OCI-LY1 (cell line): ENCODE data around the gene PRKCA.

Experiments
- H2AFZ ChIP-seq: fragments of 200-600 bp; sonication (generic), shearing (Covaris generic); 2 replicates; pipeline ENCODE4 v1.6.0; 2014; ENCODE audit warnings: antibody characterized with exemption, mild to moderate bottlenecking, low read length
- H3F3A ChIP-seq: fragments of 200-600 bp; sonication (generic), shearing (Covaris generic); 2 replicates; pipeline ENCODE4 v1.6.0; 2014; ENCODE audit warnings: mild to moderate bottlenecking, antibody characterized with exemption, low read length, moderate library complexity; ENCODE audit not compliant: insufficient read depth
- H3K27ac ChIP-seq: fragments of 200-600 bp; sonication (generic); 2 replicates; pipeline ENCODE4 v1.5.1; 2014; ENCODE audit warnings: low read length, mixed run types, mild to moderate bottlenecking, low read depth; ENCODE audit not compliant: poor library complexity, severe bottlenecking
- H3K27me3 ChIP-seq: fragments of 200-600 bp; sonication (generic); 2 replicates; pipeline ENCODE4 v1.6.0; 2014; ENCODE audit warnings: antibody characterized with exemption, mild to moderate bottlenecking, low read length, moderate library complexity; ENCODE audit not compliant: insufficient read depth
- H3K36me3 ChIP-seq: fragments of 200-600 bp; sonication (generic); 2 replicates; pipeline ENCODE4 v1.6.1; 2014; ENCODE audit warnings: mild to moderate bottlenecking, antibody characterized with exemption, low read length, moderate library complexity, mixed read lengths; ENCODE audit not compliant: insufficient read depth
- H3K4me1 ChIP-seq: fragments of 200-600 bp; sonication (generic); 2 replicates; pipeline ENCODE4 v1.5.1; 2014; ENCODE audit warnings: mild to moderate bottlenecking, low read length, moderate library complexity; ENCODE audit not compliant: insufficient read depth, severe bottlenecking
- H3K4me2 ChIP-seq: fragments of 200-600 bp; sonication (generic), shearing (Covaris generic); 2 replicates; pipeline ENCODE4 v1.6.1; 2014; ENCODE audit warnings: low read length
- H3K4me3 ChIP-seq: fragments of 200-600 bp; sonication (generic); 2 replicates; pipeline ENCODE4 v1.5.1; 2014; ENCODE audit warnings: low read length, low read depth, mild to moderate bottlenecking, mixed read lengths; ENCODE audit not compliant: poor library complexity, severe bottlenecking
- H3K79me2 ChIP-seq: fragments of 200-600 bp; shearing (Covaris generic); 2 replicates; pipeline ENCODE4 v1.6.1; 2016; ENCODE audit warnings: mixed run types, low read length, mixed read lengths; ENCODE audit not compliant: insufficient read depth
- H3K9ac ChIP-seq: fragments of 200-600 bp; sonication (generic), shearing (Covaris generic); 2 replicates; pipeline ENCODE4 v1.6.1; 2014; ENCODE audit warnings: mild to moderate bottlenecking, low read length, mixed read lengths
- H3K9me2 ChIP-seq: fragments of 200-600 bp; sonication (generic), shearing (Covaris generic); 2 replicates; pipeline ENCODE4 v1.6.1; 2014; ENCODE audit warnings: low read depth, mild to moderate bottlenecking, low read length, mixed read lengths
- H3K9me3 ChIP-seq: fragments of 200-600 bp; shearing (Covaris generic); 2 replicates; pipeline ENCODE4 v1.6.1; 2014; ENCODE audit warnings: low read length, mixed read lengths
- H4K20me1 ChIP-seq: fragments of 200-600 bp; sonication (generic), shearing (Covaris generic); 2 replicates; pipeline ENCODE4 v1.6.0; 2016; ENCODE audit warnings: mild to moderate bottlenecking, low read length; ENCODE audit not compliant: insufficient read depth
- CTCF ChIP-seq: fragments of 200-600 bp; sonication (generic), shearing (Covaris generic); IDR thresholded peaks from 2 replicates; pipeline ENCODE4 v1.5.1; 2017; ENCODE audit warnings: mild to moderate bottlenecking, antibody characterized with exemption, low read length, moderate library complexity, mixed read lengths
- EZH2 ChIP-seq: fragments of 200-600 bp; sonication (generic), shearing (Covaris generic); IDR thresholded peaks from 2 replicates; pipeline ENCODE4 v1.8.0; 2017; ENCODE audit warnings: borderline replicate concordance, mixed run types, mild to moderate bottlenecking, antibody characterized with exemption, low read length, moderate library complexity, mixed read lengths

PRKCA gene

GRCh38 chr17:66579556-66579955 is 277.1 kb downstream of the PRKCA start:
- Histone ChIP-seq H2AFZ (no peak overlapping the region), H3K36me3 (no peaks in the 10 kb centered on the region), H3K9ac (no peak overlapping the region), H3K4me1 (peaks cover 27% of the 10 kb centered on the region), H3F3A (no peaks in the 10 kb centered on the region), H3K4me2 (no peak overlapping the region), H4K20me1 (no peaks in the 10 kb centered on the region), H3K9me2 (no peaks in the 10 kb centered on the region), H3K9me3 (0 out of 2 replicates have a peak, but pooled peaks cover 2% of the 10 kb centered on the region), H3K27me3 (no peaks in the 10 kb centered on the region), H3K4me3 (no peak overlapping the region), H3K27ac (no peak overlapping the region), H3K79me2 (no peaks in the 10 kb centered on the region)
- TF ChIP-seq EZH2 (no peak), CTCF (no peak)

- Histone ChIP-seq H3F3A (no peaks in the 10 kb centered on the region), H3K27ac (no peak overlapping the region), H3K9me3 (0 out of 2 replicates have a peak, but pooled peaks cover 2% of the 10 kb centered on the region), H2AFZ (no peak overlapping the region), H3K36me3 (no peaks in the 10 kb centered on the region), H3K79me2 (no peaks in the 10 kb centered on the region), H3K9ac (no peak overlapping the region), H3K4me3 (no peak overlapping the region), H3K4me1 (peaks cover 27% of the 10 kb centered on the region), H4K20me1 (no peaks in the 10 kb centered on the region), H3K9me2 (no peaks in the 10 kb centered on the region), H3K4me2 (no peak overlapping the region), H3K27me3 (no peaks in the 10 kb centered on the region)
- TF ChIP-seq EZH2: no peak
- TF ChIP-seq CTCF: no peak
Measured at GRCh38 chr17:66580184-66580955, 278.0 kb downstream of the PRKCA start.

- H2AFZ ChIP-seq: no peak overlapping the region
- H3K79me2 ChIP-seq: no peaks in the 10 kb centered on the region
- TF ChIP-seq CTCF (no peak), EZH2 (no peak)
- no peaks in the 10 kb centered on the region for H3K9me2 ChIP-seq
- 0 out of 2 replicates have a peak, but pooled peaks cover 2% of the 10 kb centered on the region for H3K9me3 ChIP-seq
- no peaks in the 10 kb centered on the region for H3F3A ChIP-seq
- H3K27ac ChIP-seq: no peak overlapping the region
- H3K4me2 ChIP-seq: no peak overlapping the region
- H3K4me3 ChIP-seq: no peak overlapping the region
- peaks cover 27% of the 10 kb centered on the region for H3K4me1 ChIP-seq
- no peaks in the 10 kb centered on the region for H4K20me1 ChIP-seq
- no peaks in the 10 kb centered on the region for H3K36me3 ChIP-seq
- H3K9ac ChIP-seq: no peak overlapping the region
- H3K27me3 ChIP-seq: no peaks in the 10 kb centered on the region
Measured at GRCh38 chr17:66580956-66581391, 278.6 kb downstream of the PRKCA start.
